Natural killer cell (primary cell): ENCODE data around the gene EIPR1. TPM values are rescaled to one million over a fixed set of nuclear protein-coding genes. Genes with fewer than 3 reads are reported as not detected.

Experiments
- ATAC-seq, 3 donors: fragments of 150-1000 bp in 2 of 3; fragments of 200-7000 bp in 1 of 3; cut with Tn5 transposase; 1 replicate in 1 of 3; 2 replicates in 2 of 3; pipeline ENCODE4 v1.10.0; 2021; ENCODE audit warnings: mild to moderate bottlenecking in 2 of 3, moderate library complexity in 2 of 3
- DNase-seq, 2 donors: peaks; one replicate each; pipeline versions ENCODE4 v3.0.0 to v3.0.0-alpha.2; 2013 to 2021; ENCODE audit warnings: mixed read lengths in 1 of 2
- H3K27ac ChIP-seq: one replicate; pipeline ENCODE4 v1.5.1; 2013; ENCODE audit warnings: mild to moderate bottlenecking, low read length
- H3K27me3 ChIP-seq: one replicate; pipeline ENCODE4 v1.6.1; 2013; ENCODE audit warnings: low read length; ENCODE audit not compliant: control insufficient read depth, insufficient read depth
- H3K36me3 ChIP-seq: one replicate; pipeline ENCODE4 v1.6.1; 2013; ENCODE audit warnings: low read length; ENCODE audit not compliant: control insufficient read depth, insufficient read depth
- H3K4me1 ChIP-seq: one replicate; pipeline ENCODE4 v1.6.1; 2013; ENCODE audit warnings: low read length; ENCODE audit not compliant: control insufficient read depth, insufficient read depth
- H3K4me3 ChIP-seq: one replicate; pipeline ENCODE4 v1.5.1; 2013; ENCODE audit warnings: low read length
- H3K9me3 ChIP-seq: one replicate; pipeline ENCODE4 v1.6.1; 2013; ENCODE audit warnings: low read length; ENCODE audit not compliant: control insufficient read depth, insufficient read depth
- H3K27ac Mint-ChIP-seq, 2 donors: one replicate each; pipeline ENCODE4 v1.8.0; 2022; ENCODE audit warnings: mild to moderate bottlenecking in 2 of 2, mixed read lengths in 2 of 2, moderate library complexity in 1 of 2
- H3K27me3 Mint-ChIP-seq, 2 donors: one replicate each; pipeline ENCODE4 v1.8.0; 2022; ENCODE audit warnings: low read depth in 2 of 2, mixed read lengths in 2 of 2
- H3K36me3 Mint-ChIP-seq: one replicate; pipeline ENCODE4 v1.8.0; 2022; ENCODE audit warnings: mixed read lengths
- H3K4me1 Mint-ChIP-seq, 2 donors: one replicate each; pipeline ENCODE4 v1.8.0; 2022; ENCODE audit warnings: mixed read lengths in 2 of 2
- H3K4me3 Mint-ChIP-seq: one replicate; pipeline ENCODE4 v1.8.0; 2022; ENCODE audit warnings: mild to moderate bottlenecking, moderate library complexity, mixed read lengths
- H3K9me3 Mint-ChIP-seq, 2 donors: one replicate each; pipeline ENCODE4 v1.8.0; 2022; ENCODE audit warnings: mixed read lengths in 2 of 2
- WGBS: methylation state at CpG from one replicate; pipeline ENCODE4 v1.1.7; 2013; ENCODE audit warnings: missing lambda C conversion rate; ENCODE audit not compliant: insufficient coverage; 5-methylcytosine and 5-hydroxymethylcytosine counted together
- intact Hi-C: fragments of 100-400 bp; cut with micrococcal nuclease; formaldehyde crosslinking; loops from one replicate; pipeline ENCODE4 v1.14.2; 2022
- total RNA-seq, 4 donors: library from RNA; stranded (reverse); fragments of 120-200 nt in 1 of 4; gene quantifications; one replicate each; pipeline versions ENCODE4 v1.2.3 to v1.2.4, GENCODE V29; 2013 to 2022
- TF ChIP-seq, protein P1 (sequence below): fragments of 200-600 bp; IDR thresholded peaks from one replicate; pipeline ENCODE4 v1.8.0; 2022; ENCODE audit warnings: antibody characterized with exemption

EIPR1 gene
- total RNA-seq, 3 donors from 2014 or later (not counting 1 experiment from before 2014, with no cell fraction given): 26.8 to 28.8 (median 27.9) TPM

GRCh38 chr2:3203497-3204019 is 174.1 kb downstream of the EIPR1 start:
- Histone ChIP-seq H3K4me1 (peaks cover 11% of the 10 kb centered on the region), H3K36me3 (peaks cover 6% of the 10 kb centered on the region), H3K9me3 (peaks cover 7% of the 10 kb centered on the region), H3K4me3 (no peak overlapping the region), H3K27me3 (no peaks in the 10 kb centered on the region), H3K27ac (no peak overlapping the region)
- DNase-seq (no peak), ATAC-seq (peak in 1 of 3 donors; percentile 21)
- Mint-ChIP-seq H3K27me3 (no peaks in the 10 kb centered on the region), H3K9me3 (no peaks in the 10 kb centered on the region), H3K27ac (peak overlapping the region in 1 of 2 donors; percentile 17), H3K4me1 (peaks cover 27 to 28% of the 10 kb centered on the region in 2 donors), H3K36me3 (no peaks in the 10 kb centered on the region), H3K4me3 (no peak overlapping the region)
- whole genome bisulfite sequencing: 99% methylated on average over 16 of the region's 16 CpGs
- TF ChIP-seq, protein P1, sequence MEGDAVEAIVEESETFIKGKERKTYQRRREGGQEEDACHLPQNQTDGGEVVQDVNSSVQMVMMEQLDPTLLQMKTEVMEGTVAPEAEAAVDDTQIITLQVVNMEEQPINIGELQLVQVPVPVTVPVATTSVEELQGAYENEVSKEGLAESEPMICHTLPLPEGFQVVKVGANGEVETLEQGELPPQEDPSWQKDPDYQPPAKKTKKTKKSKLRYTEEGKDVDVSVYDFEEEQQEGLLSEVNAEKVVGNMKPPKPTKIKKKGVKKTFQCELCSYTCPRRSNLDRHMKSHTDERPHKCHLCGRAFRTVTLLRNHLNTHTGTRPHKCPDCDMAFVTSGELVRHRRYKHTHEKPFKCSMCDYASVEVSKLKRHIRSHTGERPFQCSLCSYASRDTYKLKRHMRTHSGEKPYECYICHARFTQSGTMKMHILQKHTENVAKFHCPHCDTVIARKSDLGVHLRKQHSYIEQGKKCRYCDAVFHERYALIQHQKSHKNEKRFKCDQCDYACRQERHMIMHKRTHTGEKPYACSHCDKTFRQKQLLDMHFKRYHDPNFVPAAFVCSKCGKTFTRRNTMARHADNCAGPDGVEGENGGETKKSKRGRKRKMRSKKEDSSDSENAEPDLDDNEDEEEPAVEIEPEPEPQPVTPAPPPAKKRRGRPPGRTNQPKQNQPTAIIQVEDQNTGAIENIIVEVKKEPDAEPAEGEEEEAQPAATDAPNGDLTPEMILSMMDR: no peak
- intact Hi-C loops: no loop called here

- Histone ChIP-seq H3K27me3 (no peaks in the 10 kb centered on the region), H3K27ac (no peak overlapping the region), H3K36me3 (peaks cover 2% of the 10 kb centered on the region), H3K4me3 (no peak overlapping the region), H3K4me1 (peaks cover 11% of the 10 kb centered on the region), H3K9me3 (peaks cover 7% of the 10 kb centered on the region)
- Mint-ChIP-seq H3K27me3 (no peaks in the 10 kb centered on the region), H3K4me3 (no peak overlapping the region), H3K4me1 (peaks cover 24 to 28% of the 10 kb centered on the region in 2 donors), H3K36me3 (no peaks in the 10 kb centered on the region), H3K9me3 (no peaks in the 10 kb centered on the region), H3K27ac (peak overlapping the region in 1 of 2 donors; percentile 17)
- TF ChIP-seq, protein P1: no peak
- 98% methylated on average over 9 of the region's 9 CpGs for WGBS
- no peak for ATAC-seq
- no peak for DNase-seq
- intact Hi-C loops: no loop called here
Observed at GRCh38 chr2:3202926-3203325, 174.7 kb downstream of the EIPR1 start.

DNA sequence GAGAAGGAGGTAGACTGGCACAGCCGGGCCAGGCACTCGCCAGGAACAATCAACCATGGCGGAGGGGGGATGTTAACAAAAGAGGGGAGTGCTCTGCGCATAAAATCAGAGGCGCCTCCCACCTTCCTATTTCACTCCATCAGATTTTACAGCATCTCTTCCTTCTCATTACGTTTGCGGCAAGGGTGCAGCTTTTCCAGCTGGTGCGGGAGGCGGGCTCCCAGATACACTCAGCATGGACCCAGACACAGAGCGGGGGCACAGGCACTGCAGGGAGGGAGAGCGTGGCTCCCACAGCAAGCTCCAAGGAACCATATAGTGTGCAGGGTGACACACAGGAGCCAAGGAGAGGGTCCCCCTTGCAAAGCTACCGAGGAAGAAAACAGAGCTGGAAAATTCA is 176.3 kb downstream of the EIPR1 start:
- Histone ChIP-seq H3K27me3 (no peaks in the 10 kb centered on the region), H3K36me3 (peaks cover 2% of the 10 kb centered on the region), H3K4me1 (peaks cover 16% of the 10 kb centered on the region), H3K4me3 (no peak overlapping the region), H3K9me3 (peaks cover 7% of the 10 kb centered on the region), H3K27ac (no peak overlapping the region)
- Mint-ChIP-seq H3K36me3 (no peaks in the 10 kb centered on the region), H3K27me3 (no peaks in the 10 kb centered on the region), H3K4me1 (peaks cover 32 to 34% of the 10 kb centered on the region in 2 donors), H3K27ac (peak overlapping the region in 1 of 2 donors; percentile 25), H3K9me3 (no peaks in the 10 kb centered on the region), H3K4me3 (no peak overlapping the region)
- 96% methylated on average over 10 of the region's 12 CpGs for WGBS
- ATAC-seq: no peak
- intact Hi-C loops: no loop called here
- DNase-seq: no peak
- TF ChIP-seq, protein P1: no peak

DNA sequence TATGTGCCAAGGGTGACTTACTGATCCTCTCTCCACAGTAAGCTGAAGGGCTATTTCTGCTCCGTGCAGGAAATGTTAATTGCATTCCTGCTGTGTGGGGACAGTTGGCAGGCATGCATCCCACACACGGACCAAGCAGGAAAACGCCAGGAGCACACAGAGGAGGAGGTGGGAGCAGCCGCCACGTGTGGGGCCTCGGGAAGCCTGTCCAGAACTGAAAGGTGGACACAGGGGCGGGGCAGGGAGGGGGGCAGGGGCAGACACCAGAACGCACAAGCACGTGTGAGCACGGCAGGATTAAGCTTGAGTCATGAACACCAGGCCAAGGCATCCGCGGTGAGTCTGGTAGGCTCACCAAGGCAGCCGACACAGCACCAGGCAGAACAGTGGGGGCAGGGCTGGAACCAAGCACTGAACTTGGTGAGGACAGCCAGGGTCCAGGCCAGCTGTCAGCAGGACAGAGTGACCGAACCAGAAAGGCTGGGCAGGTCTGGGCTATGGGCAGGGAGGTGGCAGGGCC is 177.1 kb downstream of the EIPR1 start:
- no peaks in the 10 kb centered on the region for H3K27me3 ChIP-seq
- H3K27ac ChIP-seq: no peak overlapping the region
- DNase-seq (no peak), ATAC-seq (no peak)
- Mint-ChIP-seq H3K27me3 (no peaks in the 10 kb centered on the region), H3K4me1 (peaks cover 37 to 40% of the 10 kb centered on the region in 2 donors), H3K27ac (peak overlapping the region; percentile 78 to 83), H3K4me3 (no peak overlapping the region), H3K9me3 (no peaks in the 10 kb centered on the region), H3K36me3 (no peaks in the 10 kb centered on the region)
- H3K9me3 ChIP-seq: peaks cover 7% of the 10 kb centered on the region
- intact Hi-C loops: no loop called here
- WGBS: 83% methylated on average over 14 of the region's 14 CpGs
- TF ChIP-seq, protein P1: no peak
- H3K36me3 ChIP-seq: peaks cover 2% of the 10 kb centered on the region
- H3K4me3 ChIP-seq: no peak overlapping the region
- peaks cover 24% of the 10 kb centered on the region for H3K4me1 ChIP-seq
